Subcutaneous adipose tissue (tissue), 4 donors: ENCODE measurements around the gene MYOM1. TPM values are rescaled to one million over a fixed set of nuclear protein-coding genes. Genes with fewer than 3 reads are reported as not detected.

ENCODE experiments used
- total RNA-seq, 4 donors: library from RNA; depleted of rRNA; stranded (reverse); fragments of >200 nt; gene quantifications; one replicate each; pipeline ENCODE4 v1.1.0, GENCODE V29; 2016
- TF ChIP-seq, protein P1 (sequence below): fragments of 450-650 bp; IDR thresholded peaks from one replicate; pipeline ENCODE4 v1.5.1; 2016; ENCODE audit warnings: low read depth, mild to moderate bottlenecking, control low read depth, antibody characterized with exemption, moderate library complexity

The MYOM1 gene
- total RNA-seq, 4 donors from 2014 or later: 3.7 to 14.1 (median 6.6) TPM

GRCh38 chr18:3214855-3215637 lies 4.7 kb downstream of the MYOM1 start:
- TF ChIP-seq, protein P1, sequence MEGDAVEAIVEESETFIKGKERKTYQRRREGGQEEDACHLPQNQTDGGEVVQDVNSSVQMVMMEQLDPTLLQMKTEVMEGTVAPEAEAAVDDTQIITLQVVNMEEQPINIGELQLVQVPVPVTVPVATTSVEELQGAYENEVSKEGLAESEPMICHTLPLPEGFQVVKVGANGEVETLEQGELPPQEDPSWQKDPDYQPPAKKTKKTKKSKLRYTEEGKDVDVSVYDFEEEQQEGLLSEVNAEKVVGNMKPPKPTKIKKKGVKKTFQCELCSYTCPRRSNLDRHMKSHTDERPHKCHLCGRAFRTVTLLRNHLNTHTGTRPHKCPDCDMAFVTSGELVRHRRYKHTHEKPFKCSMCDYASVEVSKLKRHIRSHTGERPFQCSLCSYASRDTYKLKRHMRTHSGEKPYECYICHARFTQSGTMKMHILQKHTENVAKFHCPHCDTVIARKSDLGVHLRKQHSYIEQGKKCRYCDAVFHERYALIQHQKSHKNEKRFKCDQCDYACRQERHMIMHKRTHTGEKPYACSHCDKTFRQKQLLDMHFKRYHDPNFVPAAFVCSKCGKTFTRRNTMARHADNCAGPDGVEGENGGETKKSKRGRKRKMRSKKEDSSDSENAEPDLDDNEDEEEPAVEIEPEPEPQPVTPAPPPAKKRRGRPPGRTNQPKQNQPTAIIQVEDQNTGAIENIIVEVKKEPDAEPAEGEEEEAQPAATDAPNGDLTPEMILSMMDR: no peak

GRCh38 chr18:3213300-3214059 lies 6.3 kb downstream of the MYOM1 start:
- TF ChIP-seq, protein P1: no peak

- TF ChIP-seq, protein P1: no peak
These were observed 7.1 kb downstream of the MYOM1 start for GRCh38 chr18:3212657-3213056.

GRCh38 chr18:3211236-3211992 lies 8.4 kb downstream of the MYOM1 start:
- TF ChIP-seq, protein P1: no peak

GRCh38 chr18:3209859-3210569 lies 9.8 kb downstream of the MYOM1 start:
- TF ChIP-seq, protein P1: no peak

GRCh38 chr18:3207565-3207964 lies 12.2 kb downstream of the MYOM1 start:
- TF ChIP-seq, protein P1: no peak
